GM19023 (cell line): ENCODE measurements around the gene ATP10A.

Experiments
- ATAC-seq: cut with Tn5 transposase; IDR thresholded peaks from one replicate; pipeline ENCODE4 v1.9.1; 2021; ENCODE audit warnings: mild to moderate bottlenecking, moderate library complexity; ENCODE audit not compliant: unreplicated experiment

The ATP10A gene

GRCh38 chr15:25727116-25727515 is 136.0 kb downstream of the ATP10A start:
- no peak for ATAC-seq

- no peak for ATAC-seq
These were observed 137.4 kb downstream of the ATP10A start for GRCh38 chr15:25725758-25726157.

GRCh38 chr15:25724899-25725298 is 138.2 kb downstream of the ATP10A start:
- no peak for ATAC-seq

- no peak for ATAC-seq
These were observed 141.5 kb downstream of the ATP10A start for GRCh38 chr15:25721605-25721955.

- no peak for ATAC-seq
These were observed 143.8 kb downstream of the ATP10A start for GRCh38 chr15:25719101-25719985.

GRCh38 chr15:25718597-25718996 is 144.5 kb downstream of the ATP10A start:
- no peak for ATAC-seq

GRCh38 chr15:25718169-25718536 is 145.0 kb downstream of the ATP10A start:
- ATAC-seq, result no peak

GRCh38 chr15:25717457-25718168 is 145.5 kb downstream of the ATP10A start:
- no peak for ATAC-seq

GRCh38 chr15:25717127-25717456 is 146.0 kb downstream of the ATP10A start:
- no peak for ATAC-seq

- no peak for ATAC-seq
These were observed 146.6 kb downstream of the ATP10A start for GRCh38 chr15:25716414-25717126.

- ATAC-seq, result no peak
These were observed 147.4 kb downstream of the ATP10A start for GRCh38 chr15:25715536-25716413.

- ATAC-seq, result no peak
These were observed 148.6 kb downstream of the ATP10A start for GRCh38 chr15:25714538-25714840.

- ATAC-seq, result no peak
These were observed 149.2 kb downstream of the ATP10A start for GRCh38 chr15:25713736-25714537.

GRCh38 chr15:25712961-25713355 is 150.2 kb downstream of the ATP10A start:
- no peak for ATAC-seq

- no peak for ATAC-seq
These were observed 150.8 kb downstream of the ATP10A start for GRCh38 chr15:25712192-25712960.

GRCh38 chr15:25711691-25712090 is 151.4 kb downstream of the ATP10A start:
- ATAC-seq, result no peak

GRCh38 chr15:25711164-25711563 is 152.0 kb downstream of the ATP10A start:
- ATAC-seq, result no peak

- no peak for ATAC-seq
These were observed 152.9 kb downstream of the ATP10A start for GRCh38 chr15:25710184-25710583.

- ATAC-seq, result no peak
These were observed 153.5 kb downstream of the ATP10A start for GRCh38 chr15:25709437-25710159.
